Mucosa of rectum (tissue), 2 donors: ENCODE measurements around the gene METTL13.

Experiments
- H3K27ac ChIP-seq, 2 donors: one replicate each; pipeline ENCODE4 v1.7.0; 2013; ENCODE audit warnings: inconsistent platforms in 2 of 2, low read depth in 2 of 2, low read length in 2 of 2
- H3K27me3 ChIP-seq, 2 donors: one replicate each; pipeline ENCODE4 v1.7.0; 2013; ENCODE audit warnings: low read length in 2 of 2; ENCODE audit not compliant: control insufficient read depth in 2 of 2, insufficient read depth in 2 of 2
- H3K36me3 ChIP-seq, 2 donors: one replicate each; pipeline ENCODE4 v1.7.0; 2013; ENCODE audit warnings: low read length in 2 of 2; ENCODE audit not compliant: control insufficient read depth in 2 of 2, insufficient read depth in 2 of 2
- H3K4me1 ChIP-seq, 2 donors: one replicate each; pipeline ENCODE4 v1.7.0; 2013; ENCODE audit warnings: low read length in 2 of 2, mild to moderate bottlenecking in 1 of 2; ENCODE audit not compliant: control insufficient read depth in 2 of 2, insufficient read depth in 2 of 2
- H3K4me3 ChIP-seq, 2 donors: one replicate each; pipeline ENCODE4 v1.7.0; 2013; ENCODE audit warnings: low read length in 2 of 2
- H3K9ac ChIP-seq, 2 donors: one replicate each; pipeline ENCODE4 v1.7.0; 2013; ENCODE audit warnings: low read length in 2 of 2, low read depth in 1 of 2, mild to moderate bottlenecking in 1 of 2
- H3K9me3 ChIP-seq, 2 donors: one replicate each; pipeline ENCODE4 v1.7.0; 2013; ENCODE audit warnings: low read length in 2 of 2; ENCODE audit not compliant: control insufficient read depth in 2 of 2
- donor health status: healthy.
- donor health status: Normal muscosa, but diverticular disease.

METTL13 gene

GRCh38 chr1:171787686-171788480 is 6.4 kb downstream of the METTL13 start:
- Histone ChIP-seq H3K9me3 (no peaks in the 10 kb centered on the region), H3K4me1 (peaks cover under 1% of the 10 kb centered on the region in 2 donors), H3K27me3 (no peaks in the 10 kb centered on the region), H3K4me3 (no peak overlapping the region), H3K36me3 (peaks cover 78 to 81% of the 10 kb centered on the region in 2 donors), H3K27ac (no peak overlapping the region), H3K9ac (no peak overlapping the region)

DNA sequence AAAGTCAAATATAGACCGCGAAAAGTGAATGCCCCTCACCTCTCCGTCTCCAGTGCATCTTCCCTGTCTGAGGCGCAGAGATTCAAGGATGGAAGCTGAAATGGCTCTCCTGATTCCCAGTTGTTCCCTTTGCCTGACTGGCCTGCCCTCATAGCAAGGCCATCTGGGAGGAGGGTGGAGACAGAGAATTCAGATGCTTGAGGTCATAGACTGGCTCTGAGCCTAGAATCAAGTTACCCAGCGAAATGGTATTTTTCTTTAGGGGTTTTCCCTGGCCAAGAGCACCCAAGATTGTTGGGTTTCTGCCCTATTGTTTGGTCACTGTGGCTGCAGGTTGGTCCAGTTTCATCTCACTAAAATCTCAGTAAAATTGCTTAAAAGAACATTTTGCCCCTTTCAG is 7.2 kb downstream of the METTL13 start:
- Histone ChIP-seq H3K27me3 (no peaks in the 10 kb centered on the region), H3K36me3 (peaks cover 81 to 85% of the 10 kb centered on the region in 2 donors), H3K9ac (no peak overlapping the region), H3K9me3 (no peaks in the 10 kb centered on the region), H3K4me3 (no peak overlapping the region), H3K4me1 (no peaks in the 10 kb centered on the region), H3K27ac (no peak overlapping the region)

GRCh38 chr1:171790318-171790717 is 8.9 kb downstream of the METTL13 start:
- H3K36me3 ChIP-seq = peaks cover 84 to 94% of the 10 kb centered on the region in 2 donors
- no peaks in the 10 kb centered on the region for H3K9me3 ChIP-seq
- no peaks in the 10 kb centered on the region for H3K4me1 ChIP-seq
- H3K27ac ChIP-seq = no peak overlapping the region
- no peaks in the 10 kb centered on the region for H3K27me3 ChIP-seq
- no peak overlapping the region for H3K9ac ChIP-seq
- no peak overlapping the region for H3K4me3 ChIP-seq

GRCh38 chr1:171792656-171793369 is 11.4 kb downstream of the METTL13 start:
- H3K36me3 ChIP-seq = peaks cover 82 to 92% of the 10 kb centered on the region in 2 donors
- H3K9ac ChIP-seq = no peak overlapping the region
- H3K9me3 ChIP-seq = no peaks in the 10 kb centered on the region
- H3K27ac ChIP-seq = no peak overlapping the region
- H3K27me3 ChIP-seq = no peaks in the 10 kb centered on the region
- H3K4me1 ChIP-seq = no peaks in the 10 kb centered on the region
- no peak overlapping the region for H3K4me3 ChIP-seq

DNA sequence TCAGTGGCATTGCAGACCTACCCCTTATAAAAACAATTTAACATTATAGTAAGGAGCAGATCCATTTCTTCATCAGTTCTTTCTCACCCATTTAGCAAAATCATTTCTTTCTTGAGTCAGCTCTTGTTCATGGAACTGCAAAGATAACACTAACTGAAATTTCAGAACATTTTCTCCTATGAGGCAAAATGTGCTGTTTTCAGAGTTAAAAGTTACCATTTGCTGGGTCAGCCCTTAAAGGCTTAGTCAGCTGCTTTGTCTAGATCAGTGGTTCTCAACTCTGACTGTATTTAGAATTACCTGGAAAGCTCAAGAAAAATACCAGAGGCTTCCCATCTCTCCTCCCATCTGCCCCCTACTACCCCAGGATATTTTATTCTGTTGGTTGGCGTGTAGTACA is 12.2 kb downstream of the METTL13 start:
- H3K27me3 ChIP-seq = no peaks in the 10 kb centered on the region
- no peak overlapping the region for H3K27ac ChIP-seq
- no peak overlapping the region for H3K4me3 ChIP-seq
- no peak overlapping the region for H3K9ac ChIP-seq
- H3K9me3 ChIP-seq = no peaks in the 10 kb centered on the region
- H3K4me1 ChIP-seq = no peaks in the 10 kb centered on the region
- peaks cover 81 to 89% of the 10 kb centered on the region in 2 donors for H3K36me3 ChIP-seq

- Histone ChIP-seq H3K27me3 (no peaks in the 10 kb centered on the region), H3K9ac (no peak overlapping the region), H3K4me3 (no peak overlapping the region), H3K9me3 (no peaks in the 10 kb centered on the region), H3K27ac (no peak overlapping the region), H3K36me3 (peaks cover 77 to 85% of the 10 kb centered on the region in 2 donors), H3K4me1 (no peaks in the 10 kb centered on the region)
These were observed 12.6 kb downstream of the METTL13 start for GRCh38 chr1:171794085-171794484.

DNA sequence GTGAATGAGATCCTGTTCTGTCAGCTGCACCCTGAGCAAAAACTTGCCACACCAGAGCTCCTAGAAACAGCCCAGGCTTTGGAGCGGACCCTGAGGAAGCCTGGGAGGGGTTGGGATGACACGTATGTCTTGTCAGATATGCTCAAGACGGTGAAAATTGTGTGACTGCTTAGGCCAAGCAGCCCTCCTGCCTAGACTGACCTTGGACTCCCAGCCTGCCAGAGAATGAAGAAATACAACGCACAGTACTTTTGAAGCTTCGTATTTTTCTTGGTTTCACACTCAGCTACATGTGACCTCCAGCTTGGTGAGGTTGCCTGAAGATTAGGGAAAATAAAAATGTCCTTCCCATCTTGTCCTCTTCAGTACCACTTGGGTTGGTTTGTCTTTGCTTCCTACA is 15.1 kb downstream of the METTL13 start:
- Histone ChIP-seq H3K4me1 (no peaks in the 10 kb centered on the region), H3K9ac (no peak overlapping the region), H3K36me3 (peaks cover 56 to 66% of the 10 kb centered on the region in 2 donors), H3K9me3 (no peaks in the 10 kb centered on the region), H3K27me3 (no peaks in the 10 kb centered on the region), H3K4me3 (no peak overlapping the region), H3K27ac (no peak overlapping the region)

- no peaks in the 10 kb centered on the region for H3K27me3 ChIP-seq
- H3K4me1 ChIP-seq = no peaks in the 10 kb centered on the region
- no peak overlapping the region for H3K27ac ChIP-seq
- H3K9me3 ChIP-seq = no peaks in the 10 kb centered on the region
- peaks cover 39 to 51% of the 10 kb centered on the region in 2 donors for H3K36me3 ChIP-seq
- H3K4me3 ChIP-seq = no peak overlapping the region
- H3K9ac ChIP-seq = no peak overlapping the region
These were observed 16.9 kb downstream of the METTL13 start for GRCh38 chr1:171798311-171798710.

GRCh38 chr1:171798765-171799164 is 17.3 kb downstream of the METTL13 start:
- no peaks in the 10 kb centered on the region for H3K4me1 ChIP-seq
- no peak overlapping the region for H3K9ac ChIP-seq
- no peaks in the 10 kb centered on the region for H3K27me3 ChIP-seq
- no peaks in the 10 kb centered on the region for H3K9me3 ChIP-seq
- H3K27ac ChIP-seq = no peak overlapping the region
- H3K36me3 ChIP-seq = peaks cover 39 to 47% of the 10 kb centered on the region in 2 donors
- H3K4me3 ChIP-seq = no peak overlapping the region

GRCh38 chr1:171799166-171799565 is 17.7 kb downstream of the METTL13 start:
- Histone ChIP-seq H3K27me3 (no peaks in the 10 kb centered on the region), H3K4me3 (no peak overlapping the region), H3K9me3 (no peaks in the 10 kb centered on the region), H3K4me1 (no peaks in the 10 kb centered on the region), H3K9ac (no peak overlapping the region), H3K27ac (no peak overlapping the region), H3K36me3 (peaks cover 35 to 43% of the 10 kb centered on the region in 2 donors)
